ENCODE data around the gene CASTOR1.
A peak's percentile ranks its signal among the peaks of the same experiment; 100 is the strongest.

The CASTOR1 gene

GRCh38 chr22:30262917-30263741, 26.2 kb downstream of the CASTOR1 start:
- DNase-seq = peak; percentile 36 to 79 (median 68)

GRCh38 chr22:30262112-30262511, 27.2 kb downstream of the CASTOR1 start:
- DNase-seq = no peak

GRCh38 chr22:30261134-30261533, 28.2 kb downstream of the CASTOR1 start:
- DNase-seq = no peak

- no peak for DNase-seq
Observed at GRCh38 chr22:30260682-30261081, 28.6 kb downstream of the CASTOR1 start.

GRCh38 chr22:30260276-30260675, 29.0 kb downstream of the CASTOR1 start:
- no peak for DNase-seq

DNA sequence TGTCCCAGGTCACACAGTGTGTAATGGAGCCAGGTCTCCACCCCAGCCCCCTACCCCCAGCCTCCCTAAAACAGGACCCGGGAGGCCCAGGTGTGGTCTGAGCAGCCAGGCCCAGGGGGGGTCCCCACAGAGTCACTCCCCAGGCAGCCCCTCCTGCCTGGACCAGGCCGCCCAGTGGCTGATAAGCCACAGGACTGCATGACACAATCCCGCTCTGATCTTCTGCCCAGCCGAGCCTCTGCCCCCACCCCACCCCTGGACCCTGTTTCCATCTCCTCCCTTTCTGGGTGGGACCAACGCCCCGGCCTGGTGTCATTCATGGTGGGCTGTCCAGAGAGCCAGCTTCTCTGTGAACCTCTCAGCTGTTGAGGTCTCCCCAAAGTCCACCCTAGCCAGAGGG, 35.0 kb downstream of the CASTOR1 start:
- no peak for DNase-seq

- no peak for DNase-seq
Observed at GRCh38 chr22:30253205-30253852, 36.0 kb downstream of the CASTOR1 start.

DNA sequence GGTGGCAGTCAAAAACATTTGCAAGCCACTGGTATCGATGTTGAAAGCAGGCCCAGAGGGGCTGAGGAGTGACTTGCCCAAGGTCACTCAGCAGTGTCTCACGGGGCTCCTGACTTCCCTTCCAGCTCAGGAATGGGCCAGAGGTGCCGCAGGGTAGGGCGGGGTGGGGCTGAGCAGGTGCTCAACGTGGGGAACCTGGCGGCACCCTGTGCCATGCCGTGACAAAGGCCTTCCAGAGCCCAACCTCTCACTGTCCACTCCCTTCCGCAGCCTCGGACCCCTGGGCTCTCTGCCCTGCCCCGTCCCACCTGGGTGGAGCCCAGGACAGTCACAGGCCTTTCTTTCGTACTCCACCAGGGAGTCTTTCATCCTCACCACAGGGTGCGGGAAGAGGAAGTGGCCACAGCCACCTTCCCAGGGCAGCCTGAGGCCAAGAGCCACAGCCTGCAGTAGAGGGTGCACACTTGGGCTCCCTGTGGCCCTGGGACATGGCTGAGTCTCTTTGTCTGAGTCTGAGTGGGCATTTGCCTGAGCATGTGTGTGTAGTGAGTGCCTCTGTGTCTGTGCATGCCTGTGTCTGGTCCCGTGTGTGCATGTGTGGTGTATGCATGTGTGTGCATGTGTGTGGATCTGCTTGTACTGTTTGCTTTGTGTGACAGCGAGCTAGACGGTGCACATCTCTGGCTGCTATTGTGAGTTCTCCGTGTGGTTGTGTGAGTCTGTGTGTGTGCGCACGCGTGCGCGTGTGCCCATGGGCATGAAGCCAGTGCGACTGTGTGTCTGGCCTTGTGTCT, 36.7 kb downstream of the CASTOR1 start:
- DNase-seq = no peak

GRCh38 chr22:30251711-30252110, 37.6 kb downstream of the CASTOR1 start:
- DNase-seq = no peak

GRCh38 chr22:30250661-30251267, 38.5 kb downstream of the CASTOR1 start:
- no peak for DNase-seq

- DNase-seq = no peak
Observed at GRCh38 chr22:30250039-30250565, 39.2 kb downstream of the CASTOR1 start.

- no peak for DNase-seq
Observed at GRCh38 chr22:30249049-30250038, 40.0 kb downstream of the CASTOR1 start.

DNA sequence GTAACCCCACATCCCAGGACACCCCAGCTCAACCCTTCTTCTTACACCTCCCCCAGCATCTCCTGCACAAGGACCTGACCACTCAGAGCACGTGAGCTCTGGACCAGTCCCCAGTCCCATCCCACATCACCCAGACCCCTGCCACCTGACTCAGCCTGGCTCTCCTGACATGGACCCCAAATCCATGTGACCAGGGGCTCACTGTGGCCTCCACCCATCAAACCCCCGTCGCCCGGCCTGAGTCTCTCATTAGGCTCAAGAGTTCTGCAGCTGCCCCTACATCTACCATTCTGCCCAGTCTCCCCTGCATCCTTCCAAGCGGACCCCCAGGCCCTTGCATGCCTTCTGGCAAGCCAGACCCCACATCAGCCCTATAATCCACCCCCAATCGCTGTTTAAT, 40.8 kb downstream of the CASTOR1 start:
- no peak for DNase-seq

- DNase-seq = no peak
Observed at GRCh38 chr22:30247974-30248373, 41.3 kb downstream of the CASTOR1 start.

- no peak for DNase-seq
Observed at GRCh38 chr22:30247561-30247960, 41.7 kb downstream of the CASTOR1 start.

- no peak for DNase-seq
Observed at GRCh38 chr22:30246814-30247376, 42.4 kb downstream of the CASTOR1 start.

- DNase-seq = peak; percentile 11 to 49 (median 27)
Observed at GRCh38 chr22:30245985-30246813, 43.1 kb downstream of the CASTOR1 start, which contains the start of gene LIF. Gene LIF (minus strand): TSS chr22:30246759. CDS start chr22:30246695, 64 bp downstream.

- no peak for DNase-seq
Observed at GRCh38 chr22:30245181-30245984, 43.9 kb downstream of the CASTOR1 start.

- DNase-seq = no peak
Observed at GRCh38 chr22:30244641-30245040, 44.7 kb downstream of the CASTOR1 start.

Measured in stimulated activated naive CD4-positive, alpha-beta T cell (primary cell).